Gastrocnemius medialis (tissue), 4 donors: Measurements from ENCODE around the gene USH1C.

Experiments used
- POLR2A ChIP-seq, 2 donors: fragments of 450-650 bp; IDR thresholded peaks; one replicate each; pipeline ENCODE4 v1.6.1; 2017; ENCODE audit warnings: antibody characterized with exemption in 2 of 2, mild to moderate bottlenecking in 2 of 2, moderate library complexity in 2 of 2
- TF ChIP-seq, protein P1 (sequence below), 5 experiments: fragments of 450-650 bp in 3 of 5; fragments of 200-600 bp in 2 of 5; sonication (generic) in 2 of 5; IDR thresholded peaks in 4 of 5; conservative IDR thresholded peaks in 1 of 5; 1 replicate in 4 of 5; 2 replicates in 1 of 5; pipeline ENCODE4 v1.5.1; 2016 to 2019; ENCODE audit warnings: antibody characterized with exemption in 5 of 5, mild to moderate bottlenecking in 3 of 5, moderate library complexity in 3 of 5

DNA sequence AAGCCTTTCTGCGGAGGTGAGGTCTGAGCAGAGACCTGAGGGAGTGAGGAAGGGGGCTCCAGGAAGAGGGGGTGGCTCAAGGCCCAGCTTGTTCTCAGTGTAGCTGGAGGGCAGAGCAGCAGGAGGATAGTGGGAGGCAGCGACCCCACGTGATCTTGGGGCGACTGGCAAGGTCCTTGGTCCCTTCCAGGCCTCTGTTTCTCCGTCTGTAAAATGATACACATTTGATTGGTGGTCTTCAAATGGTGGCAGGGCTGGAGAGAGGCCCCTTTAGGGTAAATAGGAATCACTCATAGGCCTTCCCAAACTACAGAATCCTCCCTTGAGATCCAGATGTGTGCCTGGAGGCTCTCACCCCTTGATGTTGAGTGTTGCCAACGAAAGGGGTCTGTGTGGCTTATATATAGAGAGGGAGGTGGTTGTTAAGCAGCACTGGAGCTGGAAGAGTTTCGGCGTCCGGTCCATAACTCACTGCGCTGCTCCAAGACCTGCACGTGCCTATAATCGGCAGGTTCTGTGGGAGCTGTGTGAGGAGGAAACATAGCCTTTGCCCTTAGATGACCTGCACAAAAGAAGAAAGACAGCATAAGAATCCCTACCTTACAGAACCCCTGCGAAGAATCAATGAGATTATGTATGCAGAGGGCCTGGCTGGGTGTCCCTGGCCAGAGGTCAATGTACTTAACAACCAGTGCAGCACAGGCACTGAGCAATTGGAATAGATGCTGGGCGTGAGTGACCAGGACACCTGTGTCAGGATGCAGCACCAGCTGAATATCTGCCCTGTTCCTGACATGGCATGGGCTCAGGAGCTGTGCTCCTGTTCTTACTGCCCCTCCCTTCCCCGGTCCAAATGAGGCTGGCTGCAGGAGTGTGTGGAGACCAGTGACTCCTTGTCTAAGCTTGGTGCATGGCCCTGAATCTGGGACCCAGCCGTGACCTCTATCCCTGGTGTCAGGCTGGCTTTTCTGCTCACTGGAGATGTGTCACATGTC lies 31.5 kb upstream of the USH1C start:
- TF ChIP-seq, protein P1, sequence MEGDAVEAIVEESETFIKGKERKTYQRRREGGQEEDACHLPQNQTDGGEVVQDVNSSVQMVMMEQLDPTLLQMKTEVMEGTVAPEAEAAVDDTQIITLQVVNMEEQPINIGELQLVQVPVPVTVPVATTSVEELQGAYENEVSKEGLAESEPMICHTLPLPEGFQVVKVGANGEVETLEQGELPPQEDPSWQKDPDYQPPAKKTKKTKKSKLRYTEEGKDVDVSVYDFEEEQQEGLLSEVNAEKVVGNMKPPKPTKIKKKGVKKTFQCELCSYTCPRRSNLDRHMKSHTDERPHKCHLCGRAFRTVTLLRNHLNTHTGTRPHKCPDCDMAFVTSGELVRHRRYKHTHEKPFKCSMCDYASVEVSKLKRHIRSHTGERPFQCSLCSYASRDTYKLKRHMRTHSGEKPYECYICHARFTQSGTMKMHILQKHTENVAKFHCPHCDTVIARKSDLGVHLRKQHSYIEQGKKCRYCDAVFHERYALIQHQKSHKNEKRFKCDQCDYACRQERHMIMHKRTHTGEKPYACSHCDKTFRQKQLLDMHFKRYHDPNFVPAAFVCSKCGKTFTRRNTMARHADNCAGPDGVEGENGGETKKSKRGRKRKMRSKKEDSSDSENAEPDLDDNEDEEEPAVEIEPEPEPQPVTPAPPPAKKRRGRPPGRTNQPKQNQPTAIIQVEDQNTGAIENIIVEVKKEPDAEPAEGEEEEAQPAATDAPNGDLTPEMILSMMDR (IDR thresholded peaks at IDR 0.05 in 4 of 5, conservative IDR thresholded peaks at IDR 0.05 in 1 of 5) = no peak
- TF ChIP-seq POLR2A (IDR thresholded peaks at IDR 0.05) = no peak
